RWPE1 (cell line): ENCODE measurements around the gene BICC1.

Experiments used
- CTCF ChIA-PET: fragments of 350-600 bp; sonication (Branson Sonifier 250); formaldehyde crosslinking; extraction: SDS; loops from one replicate; lab custom pipeline; 2021; lab: Yijun Ruan, JAX
- POLR2A ChIA-PET: fragments of 400-600 bp; formaldehyde crosslinking; extraction: SDS; loops from one replicate; lab custom pipeline; 2020; ENCODE audit warnings: antibody characterized with exemption; ENCODE audit not compliant: low non-redundant PET; lab: Yijun Ruan, JAX
- DNase-seq: peaks from one replicate; pipeline ENCODE4 v3.0.0; 2012; ENCODE audit warnings: low spot score
- H3K27ac ChIP-seq: fragments of 450-650 bp; 2 replicates; pipeline ENCODE4 v1.5.1; 2017
- CTCF ChIP-seq: fragments of 450-650 bp; conservative IDR thresholded peaks from 2 replicates; pipeline ENCODE4 v1.5.1; 2017; ENCODE audit warnings: low read depth, mild to moderate bottlenecking

BICC1 gene

GRCh38 chr10:58868736-58869435, 356.2 kb downstream of the BICC1 start:
- TF ChIP-seq CTCF = no peak
- H3K27ac ChIP-seq = no peak overlapping the region
- ChIA-PET POLR2A (no interaction called here), CTCF (no interaction called here)
- no peak for DNase-seq

GRCh38 chr10:58870070-58870469, 357.4 kb downstream of the BICC1 start:
- CTCF ChIA-PET = no interaction called here
- POLR2A ChIA-PET = no interaction called here
- H3K27ac ChIP-seq = no peak overlapping the region
- no peak for TF ChIP-seq CTCF
- no peak for DNase-seq

- ChIA-PET CTCF (no interaction called here), POLR2A (no interaction called here)
- no peak for DNase-seq
- H3K27ac ChIP-seq = no peak overlapping the region
- no peak for TF ChIP-seq CTCF
Measured at GRCh38 chr10:58873161-58873560, 360.5 kb downstream of the BICC1 start.
